Astrocyte of the cerebellum (primary cell): Measurements from ENCODE around the gene PRR33.

Experiments
- DNase-seq: peaks from one replicate; pipeline ENCODE4 v3.0.0-alpha.2; 2011; ENCODE audit warnings: low read depth
- H3K4me3 ChIP-seq: 2 replicates; pipeline ENCODE4 v1.5.1; 2011; ENCODE audit warnings: mild to moderate bottlenecking, low read depth, low read length, moderate library complexity
- CTCF ChIP-seq: IDR thresholded peaks from 2 replicates; pipeline ENCODE4 v1.5.1; 2012; ENCODE audit warnings: low read length, low read depth, moderate library complexity, mild to moderate bottlenecking; ENCODE audit errors: missing control alignments
- in situ Hi-C: cut with HindIII; loops from 2 replicates; pipeline ENCODE4 v1.10.0; 2017; ENCODE audit warnings: low sequenced_read_pairs

The PRR33 gene

GRCh38 chr11:1868636-1869291 is 22.9 kb downstream of the PRR33 start:
- H3K4me3 ChIP-seq = no peak overlapping the region
- in situ Hi-C loops = no loop called here
- no peak for DNase-seq
- no peak for TF ChIP-seq CTCF

- DNase-seq = no peak
- no peak overlapping the region for H3K4me3 ChIP-seq
- TF ChIP-seq CTCF = no peak
- in situ Hi-C loops = no loop called here
Measured at GRCh38 chr11:1868056-1868635, 23.5 kb downstream of the PRR33 start.

DNA sequence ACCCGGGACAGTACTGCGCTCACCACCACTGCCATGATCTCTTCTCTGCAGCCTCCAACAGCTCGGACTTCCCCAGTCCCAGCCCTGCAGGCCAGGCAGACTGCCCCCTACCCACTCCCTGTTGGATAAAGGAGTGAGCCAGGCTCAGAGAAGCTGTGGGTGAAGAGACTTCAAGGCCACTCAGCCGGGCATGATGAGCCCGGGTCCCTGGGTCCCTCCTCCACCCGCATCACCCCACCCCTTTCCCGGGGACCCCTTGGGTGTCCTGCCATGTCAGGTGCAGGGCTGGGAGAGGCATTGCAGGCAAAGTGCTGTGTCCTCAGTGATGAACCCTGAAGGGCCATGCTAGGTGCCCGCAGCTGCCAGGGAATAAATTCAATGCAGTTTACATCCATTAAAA is 24.3 kb downstream of the PRR33 start:
- no peak for DNase-seq
- in situ Hi-C loops = no loop called here
- no peak overlapping the region for H3K4me3 ChIP-seq
- no peak for TF ChIP-seq CTCF

DNA sequence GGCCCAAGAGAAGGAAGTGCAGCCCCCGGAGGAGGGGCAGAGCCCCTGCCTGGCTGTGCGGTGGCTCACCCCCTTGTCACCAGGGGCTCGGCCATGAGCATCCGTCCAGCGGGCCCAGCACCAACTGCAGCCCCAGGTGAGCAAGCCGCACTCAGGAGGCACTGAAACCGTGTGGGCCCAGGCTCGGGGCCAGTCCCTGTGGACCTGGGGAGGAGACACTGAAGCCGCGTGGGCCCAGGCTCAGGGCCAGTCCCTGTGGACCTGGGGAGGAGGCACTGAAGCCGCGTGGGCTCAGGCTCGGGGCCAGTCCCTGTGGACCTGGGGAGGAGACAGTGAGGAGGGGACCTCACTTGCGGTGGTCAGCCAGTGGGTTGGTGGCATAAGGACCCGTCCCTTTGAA is 24.9 kb downstream of the PRR33 start:
- TF ChIP-seq CTCF = no peak

GRCh38 chr11:1866226-1866625 is 25.5 kb downstream of the PRR33 start:
- in situ Hi-C loops = no loop called here
- DNase-seq = no peak
- no peak overlapping the region for H3K4me3 ChIP-seq
- no peak for TF ChIP-seq CTCF

More for the DNA sequence above, 24.9 kb downstream of the PRR33 start:
- no peak overlapping the region for H3K4me3 ChIP-seq
- in situ Hi-C loops = no loop called here
- DNase-seq = no peak

- H3K4me3 ChIP-seq = no peak overlapping the region
- no peak for TF ChIP-seq CTCF
- in situ Hi-C loops = no loop called here
- DNase-seq = no peak
Measured at GRCh38 chr11:1864831-1865665, 26.6 kb downstream of the PRR33 start.
